ENCODE data around the gene ZNF214. TPM values are rescaled to one million over a fixed set of nuclear protein-coding genes. Genes with fewer than 3 reads are reported as not detected.

ZNF214 gene
- total RNA-seq, 2 donors from 2014 or later, result 0.74 to 1.3 TPM

DNA sequence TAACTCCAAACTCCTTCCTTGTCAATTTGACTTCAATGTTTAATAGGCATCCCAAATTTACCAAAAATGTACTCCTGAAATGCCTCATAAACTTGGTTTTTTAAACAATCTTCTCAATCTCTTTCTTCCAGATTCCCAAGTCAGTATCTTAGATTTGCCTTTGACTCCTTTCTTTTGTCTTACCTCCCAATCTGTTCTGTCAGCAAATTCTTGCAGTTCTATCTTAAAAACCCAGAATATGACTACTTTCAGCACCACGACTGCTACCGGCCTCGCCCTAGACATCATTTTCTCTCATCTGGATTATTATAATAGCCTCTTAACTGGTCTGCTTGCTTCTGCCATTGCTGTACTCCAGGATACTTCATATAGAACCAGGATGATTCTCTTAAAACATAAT, 8.0 kb upstream of the ZNF214 start:
- no peaks in the 10 kb centered on the region for H3K9me3 ChIP-seq
- no peak overlapping the region for H3K27ac ChIP-seq
- no peaks in the 10 kb centered on the region for H3K27me3 ChIP-seq
- no peaks in the 10 kb centered on the region for H3K36me3 ChIP-seq
- DNase-seq (ENCODE audit: low spot score), result no peak
- TF ChIP-seq, protein P1, sequence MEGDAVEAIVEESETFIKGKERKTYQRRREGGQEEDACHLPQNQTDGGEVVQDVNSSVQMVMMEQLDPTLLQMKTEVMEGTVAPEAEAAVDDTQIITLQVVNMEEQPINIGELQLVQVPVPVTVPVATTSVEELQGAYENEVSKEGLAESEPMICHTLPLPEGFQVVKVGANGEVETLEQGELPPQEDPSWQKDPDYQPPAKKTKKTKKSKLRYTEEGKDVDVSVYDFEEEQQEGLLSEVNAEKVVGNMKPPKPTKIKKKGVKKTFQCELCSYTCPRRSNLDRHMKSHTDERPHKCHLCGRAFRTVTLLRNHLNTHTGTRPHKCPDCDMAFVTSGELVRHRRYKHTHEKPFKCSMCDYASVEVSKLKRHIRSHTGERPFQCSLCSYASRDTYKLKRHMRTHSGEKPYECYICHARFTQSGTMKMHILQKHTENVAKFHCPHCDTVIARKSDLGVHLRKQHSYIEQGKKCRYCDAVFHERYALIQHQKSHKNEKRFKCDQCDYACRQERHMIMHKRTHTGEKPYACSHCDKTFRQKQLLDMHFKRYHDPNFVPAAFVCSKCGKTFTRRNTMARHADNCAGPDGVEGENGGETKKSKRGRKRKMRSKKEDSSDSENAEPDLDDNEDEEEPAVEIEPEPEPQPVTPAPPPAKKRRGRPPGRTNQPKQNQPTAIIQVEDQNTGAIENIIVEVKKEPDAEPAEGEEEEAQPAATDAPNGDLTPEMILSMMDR (IDR thresholded peaks at IDR 0.05), result no peak
- H3K4me3 ChIP-seq, result no peak overlapping the region
- H3K4me1 ChIP-seq, result no peaks in the 10 kb centered on the region

DNA sequence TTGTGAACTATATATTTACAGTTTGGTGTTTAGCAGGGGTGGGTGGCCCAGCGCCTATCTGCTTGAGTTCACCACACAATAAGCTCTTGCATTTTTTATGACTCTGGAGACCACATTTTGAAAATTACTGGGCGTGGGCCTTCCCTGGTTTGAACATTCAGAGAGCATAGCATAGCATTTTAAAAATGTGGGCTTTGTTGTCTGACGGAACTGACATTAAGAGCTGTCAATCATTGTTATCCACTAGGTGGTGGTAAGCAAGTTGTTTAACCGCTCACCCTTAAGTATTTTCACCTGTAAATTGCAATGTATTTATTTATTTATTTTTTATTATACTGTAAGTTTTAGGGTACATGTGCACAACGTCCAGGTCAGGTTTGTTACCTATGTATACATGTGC, 1.2 kb upstream of the ZNF214 start:
- H3K4me1 ChIP-seq, result peaks cover 0 to 3% of the 10 kb centered on the region in 2 donors
- no peak overlapping the region for H3K27ac ChIP-seq
- H3K36me3 ChIP-seq, result no peaks in the 10 kb centered on the region
- TF ChIP-seq, protein P1 (IDR thresholded peaks at IDR 0.05), result no peak
- H3K27me3 ChIP-seq, result no peaks in the 10 kb centered on the region
- no peak overlapping the region for H3K4me3 ChIP-seq
- no peak for DNase-seq (ENCODE audit: low spot score)
- H3K9me3 ChIP-seq, result no peaks in the 10 kb centered on the region

DNA sequence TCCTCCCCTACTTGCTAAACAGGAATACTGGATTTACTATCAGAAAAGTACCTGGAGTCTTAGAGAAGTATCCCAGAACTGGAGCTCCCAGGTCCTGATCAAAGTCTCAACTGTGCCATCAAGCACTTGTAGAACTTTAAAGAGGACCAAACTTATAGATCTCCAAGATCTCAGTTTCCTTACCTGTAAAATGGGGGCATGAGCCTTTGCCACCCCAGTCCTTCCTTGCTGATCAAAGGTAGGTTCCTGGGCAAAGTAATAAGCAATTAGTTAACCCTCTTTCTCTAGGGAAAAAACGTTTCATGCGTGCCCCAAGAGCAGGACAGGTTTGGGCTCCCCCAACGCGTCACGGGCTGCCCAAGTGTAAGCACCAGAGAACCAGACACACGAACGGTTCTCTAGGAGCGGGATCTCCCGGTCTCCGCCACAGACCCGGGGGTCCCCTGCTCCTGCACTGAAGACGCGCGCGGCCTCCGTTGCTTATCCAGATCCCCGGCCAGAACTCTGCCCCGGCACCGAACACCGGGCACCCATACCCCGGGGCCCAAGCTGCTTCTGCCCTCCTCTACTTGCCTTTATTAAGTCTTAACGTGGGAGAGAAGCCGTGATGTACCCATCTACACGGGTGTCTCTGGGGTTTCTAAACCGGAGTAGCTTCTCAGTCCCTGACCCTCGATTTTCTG, 505 bp downstream of the ZNF214 start:
- no peaks in the 10 kb centered on the region for H3K27me3 ChIP-seq
- peaks cover 0 to 3% of the 10 kb centered on the region in 2 donors for H3K4me1 ChIP-seq
- no peaks in the 10 kb centered on the region for H3K36me3 ChIP-seq
- H3K4me3 ChIP-seq, result peak overlapping the region; percentile 43 to 61
- H3K27ac ChIP-seq, result peak overlapping the region; percentile 52 to 65
- peak; percentile 58 for DNase-seq (ENCODE audit: low spot score)
- H3K9me3 ChIP-seq, result no peaks in the 10 kb centered on the region
- TF ChIP-seq, protein P1 (IDR thresholded peaks at IDR 0.05), result no peak

DNA sequence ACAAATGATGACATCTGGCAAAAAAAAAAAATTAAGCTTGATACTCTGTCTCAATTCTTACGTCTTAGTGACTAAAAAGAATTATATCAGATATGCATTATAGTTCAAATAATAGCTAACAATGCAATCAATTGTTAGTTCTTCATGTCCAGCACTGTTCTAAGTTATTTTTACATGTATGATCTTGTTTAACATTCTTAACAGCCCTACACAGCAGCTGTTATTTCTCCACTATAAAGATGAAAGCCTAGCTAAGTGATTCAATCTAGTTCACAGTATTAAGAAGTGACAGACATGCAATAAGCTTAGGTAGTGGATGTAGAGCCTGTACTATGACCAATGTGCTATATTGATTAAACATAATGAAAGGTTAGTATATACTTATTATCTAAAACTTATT, 4.1 kb downstream of the ZNF214 start:
- H3K36me3 ChIP-seq, result no peaks in the 10 kb centered on the region
- no peak overlapping the region for H3K27ac ChIP-seq
- TF ChIP-seq, protein P1 (IDR thresholded peaks at IDR 0.05), result no peak
- DNase-seq (ENCODE audit: low spot score), result no peak
- no peak overlapping the region for H3K4me3 ChIP-seq
- peaks cover 0 to under 1% of the 10 kb centered on the region in 2 donors for H3K4me1 ChIP-seq
- no peaks in the 10 kb centered on the region for H3K27me3 ChIP-seq
- no peaks in the 10 kb centered on the region for H3K9me3 ChIP-seq

DNA sequence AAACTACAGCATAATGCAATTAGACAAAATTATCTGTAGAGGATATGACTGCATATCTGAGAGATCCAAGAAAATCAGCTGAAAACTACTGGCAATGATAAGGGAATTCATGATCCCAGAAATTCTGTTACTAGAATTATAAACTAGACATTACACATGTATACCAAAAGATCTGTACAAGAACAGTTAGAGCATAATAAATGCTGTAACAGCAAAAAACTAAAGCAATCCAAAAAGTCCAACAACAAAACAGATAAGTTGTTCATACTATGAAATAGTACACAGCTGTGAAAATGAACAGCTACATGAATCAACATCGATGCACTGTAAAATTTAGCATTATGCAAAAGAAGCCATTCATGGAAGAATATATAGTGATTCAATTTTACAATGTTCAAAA, 6.0 kb downstream of the ZNF214 start:
- TF ChIP-seq, protein P1 (IDR thresholded peaks at IDR 0.05), result no peak

DNA sequence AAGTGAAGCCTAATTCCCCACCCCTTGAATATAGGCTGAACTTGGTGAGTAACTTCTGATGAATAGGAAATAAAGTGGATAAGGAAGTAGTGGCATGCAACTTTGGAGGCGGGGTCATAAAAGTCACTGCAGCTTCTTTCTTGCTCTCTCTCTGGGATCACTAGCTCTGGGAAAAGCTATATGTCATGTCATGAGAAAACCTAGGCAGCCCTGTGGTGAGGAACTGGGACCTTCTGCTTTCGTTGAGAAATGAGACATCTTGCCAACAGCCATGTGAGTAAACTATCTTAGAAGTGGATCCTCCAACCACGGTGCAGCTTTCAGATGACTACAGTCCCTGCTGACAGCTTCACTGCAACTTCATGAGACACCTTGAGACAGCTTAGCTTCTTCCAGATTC, 15.7 kb downstream of the ZNF214 start:
- TF ChIP-seq, protein P1 (IDR thresholded peaks at IDR 0.05), result no peak
- H3K4me1 ChIP-seq, result no peaks in the 10 kb centered on the region
- peaks cover 12% of the 10 kb centered on the region for H3K36me3 ChIP-seq
- H3K27me3 ChIP-seq, result no peaks in the 10 kb centered on the region
- no peak overlapping the region for H3K4me3 ChIP-seq
- no peak overlapping the region for H3K27ac ChIP-seq
- DNase-seq (ENCODE audit: low spot score), result no peak
- H3K9me3 ChIP-seq, result no peaks in the 10 kb centered on the region

More for the DNA sequence above, 6.0 kb downstream of the ZNF214 start:
- Histone ChIP-seq H3K4me3 (no peak overlapping the region), H3K27ac (no peak overlapping the region), H3K27me3 (no peaks in the 10 kb centered on the region), H3K9me3 (no peaks in the 10 kb centered on the region), H3K4me1 (no peaks in the 10 kb centered on the region), H3K36me3 (no peaks in the 10 kb centered on the region)
- DNase-seq (ENCODE audit: low spot score), result no peak
